Activated T-cell treated with anti-CD3 and anti-CD28 coated beads, Interleukin-2, amount 50 U/mL, for 4 hours (primary cell): ENCODE measurements around the gene DSCAML1. TPM values are rescaled to one million over a fixed set of nuclear protein-coding genes. Genes with fewer than 3 reads are reported as not detected.
A peak's percentile ranks its signal among the peaks of the same experiment; 100 is the strongest.

Experiments
- ATAC-seq, 2 donors: fragments of 200-7000 bp; cut with Tn5 transposase; one replicate each; pipeline ENCODE4 v1.10.0; 2021
- DNase-seq: peaks from one replicate; pipeline ENCODE4 v3.0.0-alpha.2; 2020
- H3K27me3 Mint-ChIP-seq: one replicate; pipeline ENCODE4 v1.8.0; 2021; ENCODE audit warnings: low read depth, mixed read lengths
- H3K36me3 Mint-ChIP-seq: one replicate; pipeline ENCODE4 v1.8.0; 2022; ENCODE audit warnings: mixed read lengths; ENCODE audit not compliant: insufficient read depth
- H3K4me1 Mint-ChIP-seq: one replicate; pipeline ENCODE4 v1.8.0; 2021; ENCODE audit warnings: low read depth, mixed read lengths
- H3K4me3 Mint-ChIP-seq: one replicate; pipeline ENCODE4 v1.8.0; 2021; ENCODE audit warnings: mild to moderate bottlenecking, moderate library complexity, mixed read lengths
- H3K9me3 Mint-ChIP-seq: one replicate; pipeline ENCODE4 v1.8.0; 2021; ENCODE audit warnings: mixed read lengths
- total RNA-seq, 3 donors: library from RNA; stranded (reverse); gene quantifications; one replicate each; pipeline ENCODE4 v1.2.1, GENCODE V29; 2021

The DSCAML1 gene, protein sequence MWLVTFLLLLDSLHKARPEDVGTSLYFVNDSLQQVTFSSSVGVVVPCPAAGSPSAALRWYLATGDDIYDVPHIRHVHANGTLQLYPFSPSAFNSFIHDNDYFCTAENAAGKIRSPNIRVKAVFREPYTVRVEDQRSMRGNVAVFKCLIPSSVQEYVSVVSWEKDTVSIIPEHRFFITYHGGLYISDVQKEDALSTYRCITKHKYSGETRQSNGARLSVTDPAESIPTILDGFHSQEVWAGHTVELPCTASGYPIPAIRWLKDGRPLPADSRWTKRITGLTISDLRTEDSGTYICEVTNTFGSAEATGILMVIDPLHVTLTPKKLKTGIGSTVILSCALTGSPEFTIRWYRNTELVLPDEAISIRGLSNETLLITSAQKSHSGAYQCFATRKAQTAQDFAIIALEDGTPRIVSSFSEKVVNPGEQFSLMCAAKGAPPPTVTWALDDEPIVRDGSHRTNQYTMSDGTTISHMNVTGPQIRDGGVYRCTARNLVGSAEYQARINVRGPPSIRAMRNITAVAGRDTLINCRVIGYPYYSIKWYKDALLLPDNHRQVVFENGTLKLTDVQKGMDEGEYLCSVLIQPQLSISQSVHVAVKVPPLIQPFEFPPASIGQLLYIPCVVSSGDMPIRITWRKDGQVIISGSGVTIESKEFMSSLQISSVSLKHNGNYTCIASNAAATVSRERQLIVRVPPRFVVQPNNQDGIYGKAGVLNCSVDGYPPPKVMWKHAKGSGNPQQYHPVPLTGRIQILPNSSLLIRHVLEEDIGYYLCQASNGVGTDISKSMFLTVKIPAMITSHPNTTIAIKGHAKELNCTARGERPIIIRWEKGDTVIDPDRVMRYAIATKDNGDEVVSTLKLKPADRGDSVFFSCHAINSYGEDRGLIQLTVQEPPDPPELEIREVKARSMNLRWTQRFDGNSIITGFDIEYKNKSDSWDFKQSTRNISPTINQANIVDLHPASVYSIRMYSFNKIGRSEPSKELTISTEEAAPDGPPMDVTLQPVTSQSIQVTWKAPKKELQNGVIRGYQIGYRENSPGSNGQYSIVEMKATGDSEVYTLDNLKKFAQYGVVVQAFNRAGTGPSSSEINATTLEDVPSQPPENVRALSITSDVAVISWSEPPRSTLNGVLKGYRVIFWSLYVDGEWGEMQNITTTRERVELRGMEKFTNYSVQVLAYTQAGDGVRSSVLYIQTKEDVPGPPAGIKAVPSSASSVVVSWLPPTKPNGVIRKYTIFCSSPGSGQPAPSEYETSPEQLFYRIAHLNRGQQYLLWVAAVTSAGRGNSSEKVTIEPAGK (N-terminal part only)
- total RNA-seq: not detected

DNA sequence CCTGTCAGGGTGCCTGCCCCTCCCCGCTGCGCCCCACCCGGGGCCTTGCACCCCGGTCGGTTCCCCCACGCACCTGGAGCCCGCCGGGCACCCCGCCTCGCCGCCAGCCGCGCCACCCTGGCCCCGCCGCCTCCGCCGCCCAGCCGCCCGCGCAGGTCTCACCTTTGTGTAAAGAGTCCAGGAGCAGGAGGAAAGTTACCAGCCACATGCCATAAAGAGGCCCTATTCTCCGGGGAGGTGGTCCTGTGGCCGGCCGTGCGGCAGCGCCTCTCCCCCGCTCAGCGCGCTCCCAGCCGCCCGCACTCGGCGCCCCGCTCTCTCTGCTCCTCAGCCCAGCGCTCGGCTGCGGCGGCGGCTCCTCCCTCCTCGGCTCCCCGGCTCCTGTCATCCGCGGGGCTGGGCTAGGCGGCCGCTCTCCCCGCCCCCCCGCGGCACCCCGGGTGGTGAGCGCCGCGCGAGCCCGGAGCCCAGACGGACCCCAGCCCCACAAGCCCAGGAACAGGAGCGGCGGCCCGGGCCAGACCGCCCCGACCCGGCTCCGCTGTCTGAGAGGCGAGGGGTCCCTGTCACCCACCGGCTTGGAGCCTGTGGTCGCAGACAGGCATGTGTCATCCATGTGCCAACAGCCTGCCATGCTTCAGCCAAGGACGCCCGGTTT is at the start of gene DSCAML1:
TSS of gene DSCAML1 (minus strand) at position 345 of the 658 bp plus-strand sequence. CDS start at position 208, 137 bp downstream.
- H3K4me1 Mint-ChIP-seq: peaks cover 16% of the 10 kb centered on the region
- peak within 1 kb of the TSS; percentile 53 for H3K4me3 Mint-ChIP-seq
- H3K9me3 Mint-ChIP-seq: no peaks in the 10 kb centered on the region
- peaks cover 58% of the 10 kb centered on the region for H3K27me3 Mint-ChIP-seq
- ATAC-seq (peak; percentile 93 to 94), DNase-seq (peak; percentile 33)
- H3K36me3 Mint-ChIP-seq: no peaks in the 10 kb centered on the region

DNA sequence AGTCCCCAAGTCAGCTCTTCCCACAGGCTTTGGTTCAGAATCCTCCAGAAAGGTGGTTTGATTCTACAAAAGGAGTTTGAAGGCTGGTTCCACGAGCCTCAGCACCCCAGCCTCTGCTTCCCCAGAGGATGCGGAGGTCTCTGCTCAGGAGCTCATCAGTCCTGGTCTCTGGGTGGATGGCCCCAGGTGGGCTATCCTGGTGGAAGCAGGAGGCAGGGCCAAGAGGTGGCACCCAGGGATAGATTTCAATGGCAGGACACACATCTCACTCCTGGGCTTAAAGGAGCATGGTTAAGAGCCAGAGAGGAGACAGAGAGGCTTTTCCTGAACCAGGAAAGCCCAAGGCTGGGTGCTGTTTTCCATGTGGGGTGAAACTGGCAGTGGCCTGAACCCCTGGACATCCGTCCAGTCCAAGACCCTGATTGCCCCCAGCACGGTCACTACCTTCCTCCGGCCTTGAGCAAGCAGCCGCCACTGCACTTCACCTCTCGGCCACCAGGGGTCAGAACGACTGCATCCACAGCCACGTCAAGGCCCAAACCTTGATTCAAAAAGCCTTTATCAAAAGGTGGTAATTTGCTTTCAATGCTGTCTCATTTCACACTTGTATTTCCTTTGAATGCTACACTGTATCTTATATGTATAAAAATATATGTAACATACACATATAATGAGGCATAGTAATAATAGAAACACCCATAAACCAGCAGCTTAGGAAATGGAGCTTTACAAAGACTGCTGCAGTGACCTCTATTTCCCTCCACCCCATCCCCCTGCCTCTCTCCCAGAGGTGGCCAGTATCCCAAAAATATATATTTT is 46.9 kb upstream of the DSCAML1 start:
- DNase-seq (peak; percentile 84), ATAC-seq (peak; percentile 65 to 84)
- Mint-ChIP-seq H3K4me3 (no peak overlapping the region), H3K9me3 (no peaks in the 10 kb centered on the region), H3K27me3 (no peaks in the 10 kb centered on the region), H3K36me3 (no peaks in the 10 kb centered on the region), H3K4me1 (peaks cover 1% of the 10 kb centered on the region)

DNA sequence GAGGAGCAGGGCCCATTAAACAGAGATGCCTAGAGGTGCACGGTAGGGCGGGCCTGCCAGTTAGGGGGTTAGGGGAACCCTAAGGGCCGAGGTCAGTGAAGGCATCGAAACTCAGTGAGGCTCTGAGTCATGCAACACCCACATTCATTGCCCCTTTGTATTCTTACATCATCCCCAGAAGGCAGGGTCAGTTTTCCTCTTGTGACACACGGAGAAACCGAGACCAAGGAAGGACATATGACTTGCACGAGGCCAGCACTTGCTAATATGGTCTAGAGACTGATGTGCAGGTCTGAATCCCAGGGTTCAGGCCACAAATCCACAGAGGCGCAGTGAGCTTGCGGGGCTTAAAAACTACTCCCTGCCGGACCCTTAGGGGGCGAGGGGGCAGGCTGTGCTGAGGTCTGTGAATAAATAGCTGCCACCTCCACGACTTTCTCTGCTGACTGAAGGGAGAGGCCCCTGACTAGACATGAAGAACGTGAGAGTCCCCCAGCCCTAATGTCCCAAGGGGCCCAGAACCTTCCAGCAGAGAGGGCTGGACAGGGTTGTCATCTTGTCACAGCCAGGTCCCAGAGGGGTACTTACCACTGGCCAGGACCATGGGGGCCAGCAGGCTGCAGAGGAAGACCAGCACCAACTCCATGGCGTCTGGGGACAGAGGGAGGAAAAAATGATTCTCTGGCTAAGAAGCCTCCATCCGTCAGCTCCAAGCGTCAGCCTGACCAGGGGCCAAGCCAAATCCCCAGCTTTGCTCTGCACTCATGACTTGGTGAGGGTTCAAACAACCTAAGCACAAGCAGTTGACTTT is 45.3 kb upstream of the DSCAML1 start:
- peaks cover 4% of the 10 kb centered on the region for H3K4me1 Mint-ChIP-seq
- DNase-seq (no peak), ATAC-seq (no peak)
- no peaks in the 10 kb centered on the region for H3K27me3 Mint-ChIP-seq
- no peaks in the 10 kb centered on the region for H3K36me3 Mint-ChIP-seq
- no peak overlapping the region for H3K4me3 Mint-ChIP-seq
- H3K9me3 Mint-ChIP-seq: no peaks in the 10 kb centered on the region

DNA sequence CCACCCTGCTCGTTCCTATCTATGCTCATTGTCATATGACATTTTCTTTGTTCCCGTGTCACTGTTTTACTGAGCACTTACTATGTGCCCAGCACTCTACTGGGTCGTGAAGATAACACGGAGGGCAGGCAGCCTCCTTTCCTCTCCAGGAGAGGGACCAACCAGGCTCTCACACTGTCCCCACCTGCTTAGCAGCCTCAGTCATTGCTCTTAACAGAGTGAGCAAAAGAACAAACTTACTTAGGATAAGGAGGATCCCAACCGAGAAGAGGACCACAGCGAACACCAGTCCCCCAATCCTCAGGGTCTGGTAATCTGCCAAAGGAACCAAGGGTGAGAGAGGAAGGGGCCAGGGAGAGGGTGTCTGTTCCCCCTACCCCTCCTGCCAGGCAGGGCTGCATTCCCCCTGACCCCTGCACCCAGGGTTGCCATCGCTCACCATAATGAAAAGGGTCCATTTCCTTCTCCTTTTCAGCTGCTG is 44.6 kb upstream of the DSCAML1 start:
- DNase-seq: no peak
- Mint-ChIP-seq H3K4me1 (peaks cover 4% of the 10 kb centered on the region), H3K9me3 (no peaks in the 10 kb centered on the region), H3K36me3 (no peaks in the 10 kb centered on the region), H3K27me3 (peaks cover 2% of the 10 kb centered on the region), H3K4me3 (no peak overlapping the region)
- no peak for ATAC-seq

DNA sequence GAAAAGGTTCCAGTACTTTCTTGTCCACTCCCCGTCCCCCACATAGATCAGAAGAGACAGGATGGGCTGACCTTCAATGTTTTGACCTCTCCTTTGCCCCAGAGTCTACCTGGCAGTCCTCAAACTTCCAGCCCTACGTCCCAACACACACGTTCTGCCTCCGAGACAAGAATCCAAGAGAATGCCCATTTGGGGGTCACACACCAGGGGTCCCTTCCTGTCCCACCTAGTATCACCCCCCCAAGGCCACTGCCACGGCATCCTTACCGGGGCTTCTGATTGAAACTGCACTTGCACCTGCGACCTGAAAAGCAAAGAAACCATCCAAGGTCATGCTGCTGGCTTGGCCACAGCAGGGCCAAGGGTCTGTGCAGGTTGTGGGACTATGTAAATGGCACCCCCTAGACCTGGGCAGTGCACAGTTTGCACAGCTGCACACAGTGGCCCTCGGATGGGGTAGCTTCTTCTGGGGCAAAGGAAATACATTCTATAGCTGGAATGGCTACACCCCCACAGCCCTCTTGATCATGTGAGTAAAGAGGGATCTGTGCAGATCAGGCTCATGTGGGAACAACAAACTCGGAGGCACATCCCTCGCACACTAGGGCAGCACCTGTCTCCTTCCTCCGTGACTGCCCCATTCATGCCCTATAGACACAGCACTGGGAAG is 44.0 kb upstream of the DSCAML1 start:
- DNase-seq: no peak
- ATAC-seq: no peak
- no peaks in the 10 kb centered on the region for H3K9me3 Mint-ChIP-seq

DNA sequence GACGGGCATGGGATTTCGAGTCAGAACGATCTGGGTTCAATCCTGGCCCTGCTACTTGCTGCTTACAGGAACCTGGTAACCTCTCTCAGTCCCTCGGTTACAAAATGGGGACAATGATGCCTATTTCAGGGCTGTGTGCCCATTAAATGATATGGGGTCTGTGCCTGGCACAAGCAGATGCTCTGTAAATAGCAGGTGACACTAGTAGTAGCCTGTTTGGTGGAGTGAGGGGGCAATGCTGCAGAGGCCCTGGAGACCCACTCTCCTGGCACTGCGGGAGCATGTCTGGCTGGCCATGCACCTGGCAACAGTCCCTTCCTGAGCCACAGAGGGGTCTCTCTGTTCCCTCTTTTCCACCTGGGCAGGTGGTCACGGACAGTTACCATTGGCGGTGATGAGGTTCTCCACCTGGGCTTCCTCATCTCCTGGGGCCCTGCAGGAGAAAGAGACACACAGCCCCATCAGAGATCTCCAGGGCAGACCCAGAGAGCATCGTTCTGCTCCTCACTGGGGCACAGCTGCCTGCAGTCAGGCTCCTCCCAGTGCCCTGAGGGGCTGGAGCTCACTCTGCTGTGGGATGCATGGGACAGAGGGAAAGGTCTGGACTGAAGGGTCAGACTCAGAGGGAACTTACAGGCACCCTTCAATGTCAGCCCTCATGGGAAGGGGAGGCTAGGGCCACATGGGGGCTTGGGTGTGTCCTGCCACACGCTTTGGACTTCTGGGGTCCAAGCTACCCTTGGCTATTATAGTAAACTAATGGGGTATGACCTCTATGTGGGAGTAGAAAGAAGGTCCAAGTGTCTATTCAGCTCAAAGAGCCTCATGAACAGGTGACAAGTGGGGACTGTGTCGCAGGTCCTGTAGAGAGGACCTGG is 43.2 kb upstream of the DSCAML1 start:
- Mint-ChIP-seq H3K36me3 (no peaks in the 10 kb centered on the region), H3K27me3 (peaks cover 2% of the 10 kb centered on the region), H3K9me3 (no peaks in the 10 kb centered on the region), H3K4me3 (no peak overlapping the region), H3K4me1 (peaks cover 4% of the 10 kb centered on the region)
- DNase-seq: no peak
- ATAC-seq: no peak

More for the DNA sequence above, 44.0 kb upstream of the DSCAML1 start:
- Mint-ChIP-seq H3K4me3 (no peak overlapping the region), H3K27me3 (peaks cover 2% of the 10 kb centered on the region), H3K36me3 (no peaks in the 10 kb centered on the region), H3K4me1 (peaks cover 4% of the 10 kb centered on the region)

DNA sequence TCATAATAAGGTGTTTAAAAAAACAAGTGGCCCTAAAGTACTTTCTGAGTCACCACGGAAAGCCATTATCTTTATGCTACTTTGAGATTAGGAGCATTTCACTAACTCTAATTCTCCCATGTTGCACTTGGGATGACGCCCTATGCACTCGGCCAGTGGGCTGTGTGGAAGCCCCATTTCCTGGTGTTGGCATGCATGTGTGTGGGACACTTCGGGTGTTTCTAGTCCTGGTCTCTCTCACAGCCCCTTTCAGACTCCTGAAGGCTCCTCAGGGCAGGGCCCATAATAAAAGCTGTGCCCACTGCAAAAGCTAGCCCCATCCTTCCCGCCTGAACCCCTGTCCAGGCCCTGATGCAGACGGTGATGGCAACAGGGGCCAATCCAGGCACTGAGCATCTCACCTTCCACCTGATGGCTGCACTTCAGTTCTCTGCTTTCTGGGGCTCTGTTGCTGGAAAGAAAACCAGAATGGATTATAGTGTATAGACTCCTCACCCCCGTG is 42.4 kb upstream of the DSCAML1 start:
- Mint-ChIP-seq H3K9me3 (no peaks in the 10 kb centered on the region), H3K4me3 (no peak overlapping the region), H3K27me3 (peaks cover 2% of the 10 kb centered on the region), H3K36me3 (no peaks in the 10 kb centered on the region), H3K4me1 (peaks cover 3% of the 10 kb centered on the region)
- no peak for DNase-seq
- no peak for ATAC-seq

DNA sequence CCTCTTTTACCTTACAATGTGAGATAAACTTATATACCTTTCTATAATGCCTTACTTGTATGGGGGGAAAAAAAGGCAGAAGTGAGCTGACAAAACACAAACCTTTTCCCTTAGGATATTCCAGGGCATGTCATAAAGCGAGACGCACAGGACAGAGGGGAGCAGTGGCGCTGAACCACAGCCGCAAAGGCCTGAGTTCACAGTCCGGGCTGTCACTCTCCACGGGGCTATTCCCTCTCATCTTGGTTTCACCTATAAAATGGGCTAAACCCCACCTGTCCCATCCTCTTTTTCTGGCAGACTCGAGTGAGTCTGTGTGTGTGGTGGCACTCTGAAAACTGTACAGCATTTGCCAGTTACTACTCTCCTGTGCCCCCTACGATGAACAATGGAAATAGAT is 41.9 kb upstream of the DSCAML1 start:
- peaks cover 2% of the 10 kb centered on the region for H3K27me3 Mint-ChIP-seq
- no peak overlapping the region for H3K4me3 Mint-ChIP-seq
- H3K4me1 Mint-ChIP-seq: peaks cover 2% of the 10 kb centered on the region
- H3K36me3 Mint-ChIP-seq: no peaks in the 10 kb centered on the region
- DNase-seq: no peak
- no peaks in the 10 kb centered on the region for H3K9me3 Mint-ChIP-seq
- no peak for ATAC-seq

DNA sequence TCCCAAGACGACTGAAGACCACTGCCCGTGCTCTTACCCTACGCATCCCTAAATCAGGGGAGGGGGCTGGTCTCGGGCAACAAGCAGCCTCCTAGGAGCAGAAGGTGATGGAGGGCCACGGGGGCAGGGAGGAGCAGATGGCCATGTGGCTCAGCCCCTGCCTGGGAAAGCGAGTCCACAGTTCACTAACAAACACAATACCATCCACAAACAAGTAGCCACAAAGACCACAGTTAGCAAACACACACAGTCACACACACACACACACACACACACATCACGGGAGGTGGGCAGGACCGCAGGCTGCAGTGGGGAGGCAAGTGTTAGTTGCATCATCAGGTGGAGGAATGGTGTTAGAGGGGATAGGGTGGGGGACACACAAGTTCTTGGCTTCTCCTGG is 40.8 kb upstream of the DSCAML1 start:
- no peak overlapping the region for H3K4me3 Mint-ChIP-seq
- DNase-seq: no peak
- no peaks in the 10 kb centered on the region for H3K36me3 Mint-ChIP-seq

DNA sequence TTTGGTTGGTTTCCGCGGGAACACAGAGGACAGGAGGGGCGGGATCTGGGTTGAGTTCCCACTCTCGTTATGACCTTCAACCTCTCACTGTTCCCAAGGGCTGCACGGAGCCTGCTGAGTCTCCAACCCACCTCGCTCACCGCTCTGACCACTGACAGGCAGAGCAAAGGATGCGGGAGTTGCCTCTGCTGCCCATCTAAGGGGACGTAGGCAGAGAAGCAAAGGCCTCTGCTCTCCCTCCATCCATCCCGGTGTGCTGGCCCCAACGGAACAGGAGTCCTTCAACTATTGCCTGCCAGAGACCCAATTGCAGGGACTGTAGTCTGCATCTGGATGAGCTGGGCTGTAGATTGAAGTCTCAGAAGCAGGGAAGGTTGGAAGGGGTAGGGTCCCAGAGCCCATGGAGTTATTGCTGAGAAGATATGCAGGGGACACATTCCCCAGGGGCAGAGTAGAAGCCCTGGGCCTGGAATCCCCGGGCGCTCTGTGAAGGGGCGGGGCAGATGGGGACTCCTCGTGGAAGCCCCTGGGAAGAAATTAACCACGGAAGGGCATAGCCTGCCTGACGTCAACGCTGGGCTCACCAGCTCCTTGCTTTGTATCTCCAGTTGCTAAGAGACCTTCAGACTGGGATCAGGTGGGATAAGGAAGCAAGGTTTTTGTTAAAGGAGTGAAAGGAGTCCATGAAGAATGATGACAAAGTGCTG is 40.2 kb upstream of the DSCAML1 start:
- Mint-ChIP-seq H3K9me3 (no peaks in the 10 kb centered on the region), H3K36me3 (no peaks in the 10 kb centered on the region), H3K4me3 (no peak overlapping the region), H3K27me3 (peaks cover 2% of the 10 kb centered on the region), H3K4me1 (peaks cover 2% of the 10 kb centered on the region)
- ATAC-seq (no peak), DNase-seq (no peak)

More for the DNA sequence above, 40.8 kb upstream of the DSCAML1 start:
- H3K27me3 Mint-ChIP-seq: peaks cover 2% of the 10 kb centered on the region
- no peak for ATAC-seq
- H3K4me1 Mint-ChIP-seq: peaks cover 2% of the 10 kb centered on the region
- H3K9me3 Mint-ChIP-seq: no peaks in the 10 kb centered on the region
